Fibroblast of skin of abdomen (primary cell): ENCODE measurements around the gene BUD23.
"Not testable (repeated sequence)": the region's sequence is repeated elsewhere in the genome, so short reads cannot be mapped to it uniquely, and the experiment has no call there.

Experiments
- DNase-seq: peaks from one replicate; pipeline ENCODE4 v3.0.0-alpha.2; 2013

The BUD23 gene

DNA sequence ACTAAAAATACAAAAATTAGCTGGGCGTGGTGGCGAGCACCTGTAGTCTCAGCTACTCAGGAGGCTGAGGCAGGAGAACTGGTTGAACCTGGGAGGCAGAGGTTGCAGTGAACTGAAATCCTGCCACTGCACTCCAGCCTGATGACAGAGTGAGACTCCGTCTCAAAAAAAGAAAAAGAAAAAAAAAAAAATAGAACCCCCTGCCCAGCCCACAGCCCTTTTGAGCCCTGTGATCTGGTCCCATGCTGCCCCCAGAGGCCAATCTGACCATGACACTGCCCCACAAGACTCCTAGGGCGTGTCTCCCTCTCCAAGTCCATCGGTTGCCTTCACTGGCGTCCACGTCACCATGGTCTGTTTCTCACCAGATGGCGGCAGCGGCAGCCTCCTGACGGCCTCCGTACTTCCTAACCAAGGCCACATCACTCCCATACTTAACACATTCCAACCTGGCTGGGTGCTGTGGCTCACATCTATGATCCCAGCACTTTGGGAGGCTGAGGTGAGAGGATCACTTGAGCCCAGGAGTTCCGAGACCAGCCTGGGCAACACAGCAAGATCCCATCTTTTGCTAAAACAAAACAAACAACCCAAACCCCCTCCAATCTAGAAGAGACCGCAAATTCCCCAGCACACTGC, 18.1 kb downstream of the BUD23 start:
- DNase-seq: peak; percentile 77

DNA sequence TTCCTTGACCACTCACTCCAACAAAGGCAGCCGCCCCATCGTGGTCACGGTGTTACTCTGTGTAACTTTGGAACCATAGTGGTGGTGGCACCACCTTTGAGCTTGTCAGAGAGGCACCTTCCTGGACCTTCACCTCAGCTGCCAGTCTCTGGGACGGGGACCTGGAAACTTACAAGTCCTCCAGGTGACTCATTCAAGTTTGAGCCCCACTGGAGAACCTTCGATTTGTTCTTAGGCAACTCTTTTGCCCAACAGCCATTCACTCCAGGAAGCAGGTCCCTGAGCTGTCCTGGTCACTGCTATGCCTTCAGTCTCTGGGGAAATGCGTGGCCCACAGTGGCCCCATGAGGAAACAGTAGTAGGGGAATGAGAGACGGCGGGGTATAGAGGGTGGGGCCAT, 18.8 kb downstream of the BUD23 start:
- no peak for DNase-seq

DNA sequence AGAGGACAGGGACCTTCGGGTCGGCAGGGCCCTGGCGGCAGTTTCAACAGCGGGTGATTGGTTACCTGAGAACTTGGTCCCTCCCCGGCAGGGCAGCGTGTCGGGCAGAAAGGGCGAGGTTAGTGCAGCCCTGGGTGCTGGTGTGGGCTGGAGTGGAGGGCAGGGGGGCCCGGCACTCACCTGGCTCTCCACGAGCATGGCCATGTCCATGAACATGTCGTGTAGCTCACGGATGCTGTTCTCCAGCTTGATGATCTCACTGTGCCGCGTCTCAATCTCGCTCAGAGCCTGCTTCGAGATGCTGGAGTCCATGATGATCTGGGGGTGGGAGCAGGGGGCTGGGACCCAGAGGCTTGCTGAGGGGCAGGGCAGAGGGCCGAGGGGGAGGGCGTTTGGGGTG, 19.3 kb downstream of the BUD23 start:
- no peak for DNase-seq

DNA sequence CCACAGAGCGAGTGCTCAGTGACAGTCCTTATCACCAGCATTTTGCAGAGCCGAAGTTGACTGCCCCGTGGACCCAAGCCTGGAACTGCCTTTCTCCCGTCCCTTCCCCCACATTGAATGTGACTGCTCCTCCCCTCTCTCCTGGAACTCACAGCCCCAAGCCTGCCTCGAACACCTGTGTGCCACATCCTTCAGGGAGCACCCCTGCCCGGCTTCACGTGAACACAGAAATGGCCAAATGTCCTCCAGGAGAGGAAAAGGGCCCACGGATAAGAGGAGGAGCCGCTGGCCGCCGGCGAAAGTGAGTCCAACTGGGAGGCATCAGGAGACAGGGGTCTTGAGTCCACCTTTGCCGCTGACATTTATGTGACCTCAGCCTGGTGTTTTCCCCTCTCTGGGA, 19.8 kb downstream of the BUD23 start:
- DNase-seq: no peak

DNA sequence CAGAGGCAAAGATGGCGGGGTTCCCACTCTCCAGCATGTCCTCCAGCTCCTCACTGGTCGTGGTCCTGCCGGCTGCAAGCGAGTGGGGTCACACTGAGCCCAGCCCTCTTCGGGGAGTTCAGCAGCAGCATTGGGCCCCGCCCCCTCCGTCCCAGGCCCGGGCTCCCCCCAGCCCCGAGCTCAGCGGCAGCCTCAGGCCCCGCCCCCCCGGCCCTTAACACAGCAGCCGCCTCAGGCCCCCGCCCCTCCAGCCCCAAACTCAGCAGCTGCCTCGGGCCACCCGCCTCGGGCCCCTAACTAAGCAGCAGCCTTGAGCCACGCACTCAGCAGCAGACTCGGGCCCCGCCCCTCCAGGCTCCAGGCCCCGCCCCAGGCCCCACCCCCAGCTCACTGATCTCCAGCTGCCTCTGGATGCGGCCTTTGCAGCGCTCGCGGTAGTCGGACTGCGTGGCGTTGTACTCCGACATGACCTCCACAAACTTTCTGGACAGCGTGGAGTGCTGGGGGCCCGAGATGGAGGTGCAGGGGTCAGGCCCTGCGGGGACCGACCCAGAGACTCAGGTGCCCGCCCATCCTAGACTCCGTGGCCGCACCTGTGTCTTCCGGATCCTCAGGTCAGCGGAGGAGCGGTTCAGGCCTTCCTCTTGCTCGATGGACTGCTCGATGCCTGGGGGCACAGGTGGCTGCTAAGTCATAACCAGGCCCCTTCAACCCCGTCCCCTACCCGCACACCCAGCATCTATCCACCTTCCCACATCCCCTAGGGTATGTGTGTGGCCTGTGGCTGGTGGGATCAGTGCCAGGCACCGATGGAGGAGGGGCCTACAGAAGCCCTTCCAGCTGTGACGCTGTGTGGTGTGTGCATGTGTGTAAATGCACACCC, 20.6 kb downstream of the BUD23 start:
- DNase-seq: peak; percentile 74

DNA sequence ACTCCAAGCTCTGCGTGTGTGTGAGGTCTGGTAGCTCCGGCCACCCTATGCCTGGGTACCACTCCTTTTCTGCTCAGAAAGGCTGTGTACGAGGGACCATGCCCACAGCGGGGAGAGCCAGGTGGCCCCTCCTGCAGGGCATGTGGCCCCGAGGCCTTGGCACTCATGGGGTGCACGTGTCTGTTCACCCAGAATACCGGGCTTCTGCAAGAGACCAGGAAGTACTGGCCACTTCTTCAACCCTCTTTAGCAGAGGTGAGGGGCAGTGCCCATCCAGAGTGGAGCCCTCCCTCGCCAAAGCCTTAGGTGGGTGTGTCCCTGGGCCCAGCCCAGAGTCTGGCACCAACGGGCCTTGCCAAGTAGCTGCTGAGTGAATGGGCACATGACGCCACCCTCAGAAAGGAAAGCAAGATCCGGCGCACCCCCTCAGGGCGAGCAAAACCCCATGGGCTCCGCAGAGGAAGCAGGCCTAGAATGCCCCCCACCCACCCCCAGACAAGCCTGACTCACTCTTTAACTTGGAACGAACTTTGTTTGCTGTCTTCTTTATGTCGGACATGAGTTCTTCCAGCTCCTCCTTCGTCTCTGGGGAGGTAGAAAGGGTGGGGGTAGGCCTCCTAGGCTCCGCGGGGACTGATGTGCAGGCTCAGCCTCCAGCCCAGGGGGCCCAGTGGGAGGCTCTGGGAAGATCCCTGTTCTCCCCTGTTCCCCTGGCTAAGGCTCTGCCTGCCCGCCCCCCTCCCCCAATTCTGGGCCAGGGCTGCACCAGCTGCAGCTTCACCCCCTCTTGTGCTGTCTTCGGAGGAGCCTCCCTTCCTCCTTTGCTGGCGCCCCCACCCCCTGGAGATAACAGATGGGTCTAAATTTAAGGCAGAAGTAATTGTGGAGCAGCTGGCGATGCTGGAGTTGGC, 21.5 kb downstream of the BUD23 start:
- peak; percentile 89 for DNase-seq

DNA sequence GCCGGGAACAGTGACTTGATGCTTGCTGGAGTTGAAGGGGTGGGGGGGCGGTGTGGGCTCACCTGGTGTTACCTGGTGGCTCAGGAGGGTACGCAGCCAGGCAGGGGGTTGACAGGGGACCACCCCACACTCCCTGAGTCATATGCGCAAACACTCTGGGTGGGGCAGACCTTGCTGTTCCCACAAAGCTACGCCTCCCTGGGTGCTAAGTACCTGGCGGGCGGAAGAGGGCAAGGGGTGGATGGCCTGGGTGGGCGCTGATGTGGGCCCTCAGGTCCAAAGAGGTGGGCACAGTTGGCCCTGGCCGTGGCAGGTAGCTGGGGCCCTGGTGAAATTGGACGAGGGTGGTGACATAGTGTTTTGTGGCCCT, 22.1 kb downstream of the BUD23 start:
- no peak for DNase-seq

DNA sequence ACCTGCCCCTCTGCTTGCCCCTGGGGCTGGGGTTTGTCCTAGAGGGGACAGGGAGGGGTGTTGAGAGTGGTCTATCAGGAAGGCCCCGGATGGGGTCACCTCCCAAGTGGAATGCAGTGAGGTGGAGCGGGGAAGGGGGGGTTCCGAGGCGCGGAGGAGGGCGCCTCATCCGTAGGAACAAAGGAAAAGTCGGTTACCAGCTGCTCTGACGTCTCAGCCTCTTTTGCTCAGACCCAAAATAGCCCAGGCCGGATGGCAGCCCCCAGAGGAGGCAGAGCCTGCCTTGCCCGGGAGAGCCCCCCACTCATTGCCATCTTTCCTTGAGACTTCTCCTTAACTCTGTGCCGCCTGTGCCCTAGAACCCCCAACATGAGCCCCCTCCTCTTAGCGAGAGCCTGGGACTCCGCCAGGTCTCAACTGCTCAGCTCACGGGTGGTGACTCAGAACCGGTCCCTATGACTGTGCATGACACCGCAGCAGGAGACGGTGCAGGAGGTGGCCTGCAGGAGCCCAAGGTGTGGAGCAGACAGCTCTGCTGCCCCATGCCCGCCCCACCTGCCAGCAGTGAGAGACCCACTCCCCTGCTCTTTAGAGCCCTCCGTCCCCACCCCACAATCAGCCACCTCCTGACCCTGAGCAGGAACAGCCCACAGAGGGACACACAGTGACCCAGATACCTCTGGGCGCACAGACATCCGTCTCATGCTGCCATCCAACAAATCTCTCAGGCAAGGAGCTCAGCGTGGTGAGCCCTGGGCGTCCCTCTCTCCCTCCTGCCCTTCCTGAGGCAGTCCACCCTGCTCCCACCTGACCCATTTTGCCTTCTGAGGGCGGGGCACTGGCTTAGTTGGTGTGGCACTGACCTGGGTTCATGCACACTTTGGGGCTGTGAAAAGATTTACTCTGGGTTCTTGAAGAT, 23.0 kb downstream of the BUD23 start:
- peak; percentile 51 for DNase-seq

DNA sequence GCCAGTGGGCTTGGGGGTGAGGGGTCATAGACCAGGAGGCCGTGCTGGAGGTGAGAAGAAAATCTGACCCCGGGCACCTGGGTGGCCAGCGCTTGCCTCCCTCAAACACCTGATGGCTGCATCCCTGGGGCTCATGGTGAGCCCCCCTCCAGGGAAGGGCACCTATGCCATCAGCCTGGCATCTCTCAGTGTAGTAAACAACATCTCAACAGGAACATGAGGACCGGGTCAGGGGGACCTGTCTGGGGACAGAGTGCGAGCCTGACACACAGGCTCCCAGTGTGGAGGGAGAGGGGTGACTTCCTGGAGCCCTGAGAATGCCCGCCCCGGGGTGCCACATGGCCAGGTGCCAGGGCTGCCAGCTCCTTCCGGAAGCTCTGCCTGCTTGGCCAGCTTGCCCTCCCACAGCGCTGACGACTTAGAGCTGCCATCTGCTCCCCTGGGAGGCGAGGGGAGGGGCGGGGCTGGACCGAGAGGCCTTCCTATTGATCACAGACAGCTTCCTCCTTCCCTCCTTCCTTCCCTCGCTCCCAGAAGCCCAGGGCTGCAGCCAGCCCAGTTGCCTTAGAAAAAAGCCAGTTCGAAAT, 23.7 kb downstream of the BUD23 start:
- DNase-seq: peak; percentile 33

DNA sequence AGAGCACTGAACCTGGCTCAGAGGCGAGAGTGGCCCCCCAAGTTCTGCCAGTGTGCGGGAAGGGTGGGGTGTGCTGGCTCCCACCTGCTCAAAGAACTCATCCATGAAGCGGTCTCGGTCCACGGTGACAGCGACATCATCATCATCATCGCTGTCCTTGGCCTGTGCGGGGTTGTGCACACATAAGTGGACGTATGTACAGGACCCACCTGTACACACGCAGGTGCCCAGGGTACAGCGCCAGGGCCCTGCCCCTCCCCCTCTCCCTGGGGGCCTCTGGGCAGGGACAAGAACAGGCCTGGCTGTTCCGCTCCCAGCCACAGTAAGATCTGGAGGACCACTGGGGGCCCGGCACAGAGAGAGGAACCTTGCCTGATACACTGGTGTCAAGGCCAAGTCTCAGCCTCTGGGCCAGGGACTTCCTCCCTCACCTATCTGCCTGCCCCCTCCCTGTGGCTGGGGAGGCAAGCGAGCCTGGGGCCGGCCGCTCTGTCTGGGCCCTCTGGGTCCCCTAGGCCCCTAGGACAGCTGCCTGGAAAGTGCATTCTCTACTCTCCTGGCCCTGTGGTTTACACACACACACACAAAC, 25.7 kb downstream of the BUD23 start:
- DNase-seq: no peak

DNA sequence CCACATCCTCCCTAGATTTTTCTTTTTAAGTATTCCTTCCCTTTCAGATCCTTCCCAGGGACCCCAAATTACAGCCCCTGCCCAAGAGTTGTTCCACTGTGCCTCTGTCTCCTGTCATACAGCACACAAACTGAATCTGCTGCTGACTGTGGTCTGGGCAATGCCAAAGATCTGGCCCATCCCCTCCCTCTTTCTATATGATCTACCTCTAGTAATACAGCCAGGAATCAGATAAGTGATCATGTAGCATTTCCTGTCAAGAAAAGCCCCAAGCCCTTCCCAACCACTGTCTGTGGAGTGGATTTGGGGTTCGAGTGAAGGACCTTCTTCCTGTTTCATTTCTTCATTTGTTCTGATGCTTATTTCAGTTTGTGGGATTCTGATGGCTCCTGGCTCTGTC, 29.4 kb downstream of the BUD23 start:
- no peak for DNase-seq

DNA sequence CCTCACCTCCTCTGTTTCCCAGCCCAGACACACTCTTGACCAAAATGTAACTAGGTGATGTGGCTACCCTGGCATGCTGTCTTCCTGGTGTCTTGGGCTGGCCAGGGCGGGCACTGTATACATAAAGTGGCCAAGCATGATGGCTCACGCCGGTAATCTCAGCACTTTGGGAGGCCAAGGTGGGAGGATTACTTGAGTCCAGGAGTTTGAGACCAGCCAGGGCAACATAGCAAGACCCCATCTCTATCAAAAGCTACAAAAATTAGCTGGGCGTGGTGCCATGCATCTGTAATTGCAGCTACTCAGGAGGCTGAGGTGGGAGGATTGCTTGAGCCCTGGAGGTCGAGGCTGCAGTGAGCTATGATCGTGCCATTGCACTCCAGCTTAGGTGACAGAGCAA, 29.9 kb downstream of the BUD23 start:
- not testable (repeated sequence) for DNase-seq

DNA sequence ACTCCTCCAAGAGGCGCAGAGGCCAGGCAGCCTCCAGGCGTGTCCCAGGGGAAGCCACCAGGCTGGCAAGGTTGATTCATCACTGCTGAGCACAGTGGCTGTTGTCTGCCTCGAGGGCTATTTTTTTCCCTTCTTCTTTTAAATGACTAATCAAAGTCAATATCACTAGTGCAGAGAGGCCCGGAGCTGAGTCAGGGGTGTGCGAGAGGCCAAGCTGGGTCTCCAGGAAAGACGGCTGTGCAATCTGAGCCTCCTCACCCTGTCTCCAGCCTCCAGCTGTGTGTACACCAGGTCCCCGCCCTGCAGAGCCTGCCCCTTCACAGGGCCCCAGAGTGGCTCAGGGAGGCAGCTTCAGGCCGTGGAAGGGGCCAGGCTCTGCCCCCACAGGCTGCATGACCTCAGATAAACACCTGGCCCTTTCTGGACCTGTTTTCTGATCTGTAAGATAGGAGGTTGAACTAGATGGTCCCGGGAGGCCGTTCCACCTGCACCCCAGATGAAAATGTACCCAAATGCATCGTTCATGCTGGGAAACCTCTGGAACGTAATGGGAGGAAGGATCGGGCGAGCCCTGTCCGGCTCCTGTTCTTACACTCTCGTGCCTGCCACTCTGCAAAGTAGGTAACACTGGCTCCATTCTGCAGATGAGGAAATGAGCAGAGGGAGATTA, 32.4 kb downstream of the BUD23 start:
- DNase-seq: peak; percentile 92

DNA sequence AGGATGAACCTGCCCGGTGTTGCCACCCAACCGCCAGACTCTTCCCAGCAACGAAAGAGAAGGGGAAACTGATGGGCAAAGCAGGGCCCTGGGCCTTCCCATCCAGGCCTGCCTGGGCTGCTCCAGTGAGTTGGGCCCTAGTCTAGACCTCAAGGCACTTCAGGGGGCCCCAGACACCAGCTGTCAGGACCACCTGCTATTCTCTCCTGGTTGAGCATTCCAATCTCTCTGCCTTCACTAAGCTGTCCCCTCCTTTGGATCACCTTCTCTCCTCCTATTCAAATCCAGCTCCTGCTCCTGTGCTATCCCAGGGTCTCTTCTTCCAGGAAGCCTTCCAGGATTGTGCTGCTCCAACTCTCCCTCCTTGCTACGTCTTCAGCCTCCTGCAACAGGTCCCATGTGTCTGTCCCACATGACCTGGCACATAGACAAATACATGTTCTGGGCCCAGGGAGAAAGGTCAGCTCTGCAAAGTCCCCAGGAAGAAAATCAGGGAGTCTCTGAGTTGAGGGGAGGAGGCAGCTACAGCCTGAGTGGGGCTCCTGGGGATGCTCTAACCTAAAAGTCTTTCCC, 33.0 kb downstream of the BUD23 start:
- DNase-seq: no peak

DNA sequence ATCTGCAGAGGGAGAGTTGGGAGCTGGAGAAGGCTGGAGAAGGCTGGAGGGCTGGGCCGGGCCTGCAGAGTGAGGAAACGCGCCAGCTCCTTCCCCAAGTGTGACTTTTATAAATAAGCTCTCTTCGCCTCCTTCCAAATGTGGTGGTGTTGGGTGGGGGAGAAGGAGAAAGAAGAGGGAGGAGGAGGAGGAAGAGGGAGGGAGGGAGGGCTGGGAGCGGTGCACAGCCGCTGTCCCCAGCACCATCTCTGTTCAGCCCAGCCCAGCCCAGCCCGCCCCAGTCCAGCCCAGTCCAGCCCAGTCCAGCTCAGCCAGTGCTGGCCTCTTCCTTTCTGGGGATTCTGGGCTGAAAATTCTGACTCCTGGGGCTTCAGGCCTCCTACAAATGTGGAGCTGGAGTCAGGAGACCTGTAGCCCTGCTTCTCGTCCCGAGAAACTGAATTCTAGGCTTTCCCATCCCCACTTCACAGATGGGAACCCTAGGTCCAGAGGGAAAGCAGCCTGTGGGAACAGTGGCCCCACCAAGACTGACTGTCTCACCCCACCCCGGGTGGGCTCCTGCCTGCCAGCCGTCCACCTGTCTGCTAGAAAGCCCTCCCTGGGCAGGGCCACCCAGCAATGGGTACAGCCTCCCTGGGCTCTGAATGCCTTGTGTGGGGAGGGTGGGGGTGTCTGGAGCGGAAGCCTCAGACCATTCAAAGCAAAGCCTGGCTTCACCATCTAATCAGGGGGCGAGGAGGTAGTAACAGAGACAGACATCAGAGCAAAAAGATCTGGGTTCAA, 33.8 kb downstream of the BUD23 start:
- peak; percentile 37 for DNase-seq

DNA sequence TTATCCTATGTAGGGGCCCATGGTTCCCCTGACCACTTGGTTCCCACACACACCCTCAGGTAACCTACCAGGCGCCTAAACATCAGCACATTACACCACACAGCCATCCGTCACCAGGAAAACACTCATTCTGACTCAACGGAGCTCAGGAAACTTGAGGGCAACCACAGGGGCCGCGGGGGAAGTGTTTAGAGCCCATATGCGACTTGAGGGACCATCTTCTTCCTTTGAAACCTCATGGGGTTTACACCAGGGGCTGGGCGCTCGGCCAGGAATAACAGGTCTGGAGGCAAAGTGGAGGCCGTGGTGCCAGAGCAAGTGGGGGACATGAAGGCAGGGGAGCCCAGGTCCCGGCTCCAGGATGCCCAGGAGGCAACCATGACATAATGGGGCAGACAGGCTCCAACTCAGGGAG, 34.6 kb downstream of the BUD23 start:
- peak; percentile 85 for DNase-seq

DNA sequence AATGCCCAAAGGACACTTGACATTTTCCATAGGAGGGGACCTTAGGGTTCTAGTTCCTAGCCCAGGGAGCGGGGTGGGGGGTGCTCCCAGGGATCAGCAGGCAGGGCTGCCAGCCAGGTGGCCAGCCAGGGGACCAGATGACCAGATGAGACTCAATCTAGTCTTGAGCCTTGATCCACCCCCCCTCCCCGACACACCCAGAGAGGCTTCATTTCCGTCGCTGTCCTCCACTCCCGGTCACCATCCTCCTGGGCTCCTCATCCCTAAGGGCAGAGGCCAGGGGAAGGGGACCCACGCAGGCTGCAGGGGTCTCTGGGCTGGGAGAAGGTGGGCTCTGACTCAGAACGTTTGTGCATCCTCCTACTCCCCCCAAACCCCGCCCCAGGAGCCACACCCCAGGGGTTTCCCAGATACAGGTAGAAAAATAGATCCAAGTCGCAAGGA, 35.1 kb downstream of the BUD23 start:
- DNase-seq: no peak

DNA sequence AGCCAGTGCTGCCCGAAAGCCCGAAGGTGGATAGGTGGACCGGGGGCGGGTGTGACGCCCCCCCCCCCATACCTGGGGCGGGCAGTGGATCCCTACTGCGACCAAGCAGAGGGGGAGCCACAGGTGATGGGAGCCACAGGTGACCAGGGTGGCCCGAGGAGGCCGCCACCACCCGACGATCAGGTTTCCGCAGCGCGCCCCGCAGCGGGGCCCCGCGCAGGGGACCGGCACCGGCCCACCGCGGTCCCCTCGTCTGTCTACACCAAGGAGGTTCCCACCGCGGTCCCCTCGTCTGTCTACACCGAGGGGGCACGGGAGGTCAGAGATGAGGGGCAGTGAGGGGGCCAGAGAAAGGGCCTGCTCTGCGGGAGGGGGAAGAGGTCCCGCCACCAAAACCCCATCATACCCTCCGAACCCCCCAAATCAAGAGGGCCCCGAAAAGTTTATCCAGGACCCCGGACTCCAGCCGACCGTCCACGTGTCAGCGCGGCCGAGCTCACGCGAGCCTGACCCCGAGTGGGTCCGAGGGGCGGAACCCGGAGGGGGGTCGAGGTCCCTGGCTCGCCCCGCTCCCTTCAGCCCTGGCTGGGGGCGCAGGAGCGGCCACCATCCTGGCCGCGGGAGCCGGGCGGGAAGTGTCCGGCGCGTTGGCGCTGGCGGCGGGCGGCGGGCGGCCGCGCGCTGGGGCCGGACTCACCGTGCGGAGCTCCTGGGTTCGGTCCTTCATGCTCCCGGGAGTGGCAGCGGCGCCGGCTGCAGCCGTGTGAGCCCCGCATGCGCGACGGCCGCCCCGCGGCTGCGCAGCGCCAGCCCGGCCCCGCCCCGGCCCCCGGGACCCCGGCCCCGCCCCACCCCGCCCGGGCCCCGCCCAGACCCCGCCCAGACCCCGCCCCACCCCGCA, 35.8 kb downstream of the BUD23 start, which contains the start of gene STX1A:
Gene STX1A (minus strand): TSS at position 765 of the 901 bp plus-strand sequence. CDS start 38 bp downstream, at position 727.
- DNase-seq: peak; percentile 71
